Measurements from ENCODE around the gene KDM3A. TPM values are rescaled to one million over a fixed set of nuclear protein-coding genes. Genes with fewer than 3 reads are reported as not detected.

The KDM3A gene
- total RNA-seq, 1 experiment from 2014 or later, result 31.8 TPM

- Histone ChIP-seq H3K4me2 (no peak overlapping the region), H3K4me3 (no peak overlapping the region), H3K9me2 (ENCODE audit: insufficient read depth) (no peaks in the 10 kb centered on the region; the same call in 1 of the 2 replicates), H3K9me3 (ENCODE audit: insufficient read depth, low read depth) (no peaks in the 10 kb centered on the region), H3K79me2 (ENCODE audit: low read depth) (no peaks in the 10 kb centered on the region), H3K4me1 (replicated peaks; ENCODE audit: insufficient read depth) (no peaks in the 10 kb centered on the region), H2AFZ (no peak overlapping the region), H4K20me1 (ENCODE audit: insufficient read depth) (no peaks in the 10 kb centered on the region), H3K36me3 (ENCODE audit: low read depth) (no peaks in the 10 kb centered on the region), H3K27me3 (ENCODE audit: insufficient read depth, low read depth) (no peaks in the 10 kb centered on the region), H3K27ac (no peak overlapping the region), H3F3A (ENCODE audit: insufficient read depth, low read depth) (no peaks in the 10 kb centered on the region)
- intact Hi-C loops (cut with micrococcal nuclease; ENCODE audit: unreplicated experiment), result no loop called here
- ChIA-PET CTCF (no interaction called here), POLR2A (ENCODE audit: unreplicated experiment) (no interaction called here)
- no TSS peak for BruUV-seq (replicated peaks)
- DNase-seq, result no peak
- TF ChIP-seq CTCF (conservative IDR thresholded peaks at IDR 0.05), result no peak
- TF ChIP-seq EZH2 (IDR thresholded peaks at IDR 0.05; ENCODE audit: low read depth), result no peak
Observed at GRCh38 chr2:86523491-86523890, 82.3 kb downstream of the KDM3A start.

DNA sequence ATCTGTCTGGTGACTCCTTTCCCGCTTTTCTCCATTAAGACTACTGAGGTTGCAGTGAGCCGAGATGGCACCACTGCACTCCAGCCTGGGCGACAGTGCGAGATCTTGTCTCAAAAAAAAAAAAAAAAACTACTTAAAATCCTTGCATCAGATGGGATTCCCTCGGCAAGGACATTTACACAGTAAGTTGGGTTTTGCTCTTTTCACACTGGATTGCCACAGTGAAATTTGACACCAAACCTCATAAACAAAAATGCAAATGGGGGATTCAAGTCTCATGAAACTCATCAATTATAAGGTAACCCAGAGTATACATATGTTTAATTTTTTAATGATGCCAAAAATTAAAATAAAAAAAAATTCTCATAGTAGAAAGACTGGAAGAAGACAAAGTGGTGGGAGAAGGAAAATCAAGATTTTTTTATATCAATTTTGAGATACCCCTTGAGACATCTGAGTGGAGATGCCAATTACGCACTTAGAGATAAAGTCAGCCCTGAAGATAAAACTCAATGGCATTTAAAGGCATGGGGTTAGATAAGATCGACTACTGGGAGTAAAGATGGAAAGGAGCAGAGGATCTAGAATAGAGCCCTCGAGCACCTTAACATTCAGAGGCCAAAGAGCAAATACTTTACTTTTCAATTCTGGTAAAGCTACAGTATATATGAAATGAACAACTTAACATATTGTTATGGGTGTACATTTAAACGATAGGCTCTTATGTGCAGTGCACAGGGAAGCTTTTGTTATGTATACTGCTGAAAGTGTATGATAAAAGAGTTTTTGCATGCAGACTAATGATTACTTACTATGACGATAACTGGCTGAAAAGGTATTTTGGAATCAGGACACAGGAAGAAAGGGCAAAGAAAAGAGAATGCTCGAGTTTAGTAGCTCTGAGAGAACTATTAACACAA is 84.5 kb downstream of the KDM3A start:
- intact Hi-C loops (cut with micrococcal nuclease; ENCODE audit: unreplicated experiment), result no loop called here
- no peak overlapping the region for H3K27ac ChIP-seq
- H3K9me2 ChIP-seq (ENCODE audit: insufficient read depth), result no peaks in the 10 kb centered on the region; the same call in 1 of the 2 replicates
- H4K20me1 ChIP-seq (ENCODE audit: insufficient read depth), result no peaks in the 10 kb centered on the region
- H3K27me3 ChIP-seq (ENCODE audit: insufficient read depth, low read depth), result no peaks in the 10 kb centered on the region
- CTCF ChIA-PET, result no interaction called here
- H3K36me3 ChIP-seq (ENCODE audit: low read depth), result no peaks in the 10 kb centered on the region
- no peaks in the 10 kb centered on the region for H3K4me1 ChIP-seq (replicated peaks; ENCODE audit: insufficient read depth)
- POLR2A ChIA-PET (ENCODE audit: unreplicated experiment), result no interaction called here
- no peak overlapping the region for H3K4me3 ChIP-seq
- H3K79me2 ChIP-seq (ENCODE audit: low read depth), result no peaks in the 10 kb centered on the region
- H3K9me3 ChIP-seq (ENCODE audit: insufficient read depth, low read depth), result no peaks in the 10 kb centered on the region
- DNase-seq, result no peak
- BruUV-seq (replicated peaks), result no TSS peak
- H3F3A ChIP-seq (ENCODE audit: insufficient read depth, low read depth), result no peaks in the 10 kb centered on the region
- H3K4me2 ChIP-seq, result no peak overlapping the region
- TF ChIP-seq EZH2 (IDR thresholded peaks at IDR 0.05; ENCODE audit: low read depth) (no peak), CTCF (conservative IDR thresholded peaks at IDR 0.05) (no peak)
- H2AFZ ChIP-seq, result no peak overlapping the region

- ChIA-PET CTCF (no interaction called here), POLR2A (ENCODE audit: unreplicated experiment) (no interaction called here)
- H3K36me3 ChIP-seq (ENCODE audit: low read depth), result no peaks in the 10 kb centered on the region; the same call in 1 of the 2 replicates
- intact Hi-C loops (cut with micrococcal nuclease; ENCODE audit: unreplicated experiment), result no loop called here
- H3F3A ChIP-seq (ENCODE audit: insufficient read depth, low read depth), result no peaks in the 10 kb centered on the region
- no peak overlapping the region for H3K4me3 ChIP-seq
- no peak overlapping the region for H2AFZ ChIP-seq
- DNase-seq, result no peak
- H3K27me3 ChIP-seq (ENCODE audit: insufficient read depth, low read depth), result no peaks in the 10 kb centered on the region
- no peaks in the 10 kb centered on the region for H3K9me3 ChIP-seq (ENCODE audit: insufficient read depth, low read depth)
- no peaks in the 10 kb centered on the region for H3K4me1 ChIP-seq (replicated peaks; ENCODE audit: insufficient read depth)
- no TSS peak for BruUV-seq (replicated peaks)
- TF ChIP-seq EZH2 (IDR thresholded peaks at IDR 0.05; ENCODE audit: low read depth), result no peak
- no peak for TF ChIP-seq CTCF (conservative IDR thresholded peaks at IDR 0.05)
- no peaks in the 10 kb centered on the region for H3K79me2 ChIP-seq (ENCODE audit: low read depth)
- no peaks in the 10 kb centered on the region for H3K9me2 ChIP-seq (ENCODE audit: insufficient read depth)
- no peak overlapping the region for H3K4me2 ChIP-seq
- no peak overlapping the region for H3K27ac ChIP-seq
- no peaks in the 10 kb centered on the region for H4K20me1 ChIP-seq (ENCODE audit: insufficient read depth)
Observed at GRCh38 chr2:86533589-86533988, 92.4 kb downstream of the KDM3A start.

All from PC-9 (cell line).